Activated T-helper 1 cell treated with anti-CD3 and anti-CD28 coated beads, Interleukin-2, amount 50 U/mL, for 16 hours (primary cell): ENCODE measurements around the gene HRH3.

Source experiments
- DNase-seq, 2 donors: peaks; one replicate each; pipeline ENCODE4 v3.0.0-alpha.2; 2020; ENCODE audit warnings: low read depth in 1 of 2, low spot score in 1 of 2

HRH3 gene

DNA sequence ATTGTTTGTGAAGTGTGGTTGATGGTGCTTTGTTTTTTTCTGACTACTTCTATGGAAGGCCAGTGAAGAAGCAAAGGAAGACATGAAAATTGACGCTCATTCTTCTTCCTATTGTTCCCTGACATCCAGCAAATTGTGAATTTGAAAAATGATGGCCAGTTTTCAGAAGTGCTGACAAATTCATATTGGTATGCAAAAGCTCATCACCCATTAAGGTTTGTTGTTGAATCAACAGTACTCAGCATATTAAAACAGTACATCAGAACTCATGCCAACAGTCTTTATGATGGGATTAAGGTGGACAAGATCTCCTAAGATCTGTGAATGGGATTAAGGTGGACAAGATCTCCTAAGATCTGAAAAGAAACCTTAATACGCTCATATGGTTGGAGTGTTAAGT lies 38.3 kb downstream of the HRH3 start:
- DNase-seq = no peak

DNA sequence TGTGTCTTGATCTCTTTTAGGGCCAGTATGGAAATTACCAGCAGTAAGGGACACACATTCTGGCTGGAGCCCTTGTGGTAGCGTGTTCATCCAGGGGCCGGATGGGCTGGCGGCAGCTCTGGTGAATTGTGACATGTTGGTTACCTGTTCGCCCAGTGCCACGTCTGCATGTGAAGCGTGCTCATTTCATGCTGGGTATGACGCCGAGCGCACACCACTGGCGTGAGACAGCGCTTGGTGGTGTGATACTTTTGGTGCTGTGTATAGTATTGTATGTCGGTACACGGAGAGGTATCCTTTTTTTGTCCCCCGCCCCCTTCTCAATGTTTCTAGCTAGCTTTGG lies 40.9 kb downstream of the HRH3 start:
- no peak for DNase-seq

DNA sequence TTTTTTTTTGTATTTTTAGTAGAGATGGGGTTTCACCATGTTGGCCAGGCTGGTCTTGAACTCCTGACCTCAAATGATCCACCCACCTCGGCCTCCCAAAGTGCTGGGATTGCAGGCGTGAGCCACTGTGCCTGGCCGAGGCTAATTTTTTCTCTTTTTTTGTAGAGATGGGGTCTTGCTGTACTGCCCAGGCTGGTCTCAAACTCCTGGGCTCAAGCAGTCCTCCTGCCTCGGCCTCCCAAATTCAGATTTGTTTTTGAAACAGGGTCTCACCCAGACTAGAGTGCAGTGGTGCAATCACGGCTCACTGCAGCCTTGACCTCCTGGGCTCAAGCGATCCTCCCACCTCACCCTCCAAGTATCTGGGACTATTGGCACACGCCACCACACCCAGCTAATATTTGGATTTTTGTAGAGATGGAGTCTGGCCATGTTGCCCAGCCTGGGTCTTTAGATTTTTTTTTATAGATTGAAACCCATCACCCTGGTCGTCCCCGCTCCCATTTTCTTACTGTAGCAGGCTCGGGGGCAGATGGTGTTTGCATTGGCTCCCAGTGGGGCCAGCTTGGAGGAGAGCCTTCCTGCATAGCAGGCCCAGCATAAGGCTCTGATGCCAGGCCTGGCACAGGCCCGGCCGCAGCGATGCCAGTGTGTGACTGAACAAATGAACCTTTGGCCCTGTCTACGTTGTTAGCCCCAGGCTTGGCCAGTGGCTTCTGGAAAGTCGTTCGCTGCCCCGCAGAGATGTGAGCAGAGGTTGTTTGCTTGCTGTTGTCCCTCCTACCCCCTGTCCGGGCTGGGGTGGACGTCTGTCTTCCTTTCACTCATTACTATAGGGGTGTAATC lies 41.5 kb downstream of the HRH3 start:
- no peak for DNase-seq

DNA sequence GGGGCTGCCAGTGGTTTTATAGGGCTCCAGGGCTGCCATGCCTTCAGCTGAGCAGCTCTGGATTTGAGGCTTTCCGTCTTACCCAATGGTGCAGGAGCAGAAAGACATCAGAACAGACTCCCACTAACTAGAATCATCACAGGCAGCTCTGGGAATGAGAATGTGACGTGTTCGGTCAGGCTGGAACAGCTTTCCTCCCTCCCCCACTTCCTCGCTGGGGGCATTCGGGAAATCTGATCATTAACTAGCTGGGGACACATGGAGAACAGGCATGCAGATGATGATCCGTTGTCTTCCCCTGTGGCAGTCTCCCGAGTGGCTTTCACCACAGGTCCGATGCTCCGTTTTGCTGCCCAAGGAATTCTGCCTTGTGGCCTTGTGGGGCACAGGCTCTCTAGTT lies 42.8 kb downstream of the HRH3 start:
- no peak for DNase-seq

DNA sequence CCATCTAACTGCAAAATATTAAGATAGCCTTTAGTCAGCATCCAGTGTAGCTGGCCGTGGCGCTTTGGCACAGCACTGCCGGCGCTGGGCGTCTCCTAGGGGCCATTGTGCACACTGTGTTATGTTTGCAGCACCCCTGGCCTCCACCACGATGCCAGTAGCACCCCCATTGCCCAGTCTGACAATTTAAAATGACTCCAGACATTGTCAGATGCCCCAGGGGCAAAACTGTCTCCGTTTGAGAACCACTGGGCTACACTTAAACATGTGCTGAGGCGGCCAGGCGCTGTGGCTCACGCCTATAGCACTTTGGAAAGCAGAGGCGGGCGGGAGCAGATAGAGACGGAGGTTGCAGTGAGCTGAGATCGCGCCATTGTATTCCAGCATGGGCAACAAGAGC lies 43.2 kb downstream of the HRH3 start:
- no peak for DNase-seq

DNA sequence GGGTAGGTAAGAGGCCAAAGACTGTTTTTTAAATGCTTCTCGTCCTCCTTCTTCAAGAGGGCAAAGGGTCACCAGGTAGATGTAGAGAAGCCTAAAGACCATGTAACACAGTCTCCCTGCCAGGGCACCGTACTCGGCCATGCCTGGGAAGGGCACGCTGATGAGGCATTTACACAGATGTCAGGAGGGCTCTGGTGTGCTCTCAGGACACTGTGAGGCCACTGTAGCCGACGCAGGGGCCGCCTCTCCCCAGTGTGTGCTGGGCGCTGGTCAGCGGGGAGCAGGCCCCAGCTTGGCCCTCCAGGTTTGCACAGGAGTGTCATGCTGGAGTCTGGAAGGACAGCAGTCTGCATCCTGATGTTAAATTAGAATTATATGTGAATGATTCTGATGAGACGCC lies 44.4 kb downstream of the HRH3 start:
- no peak for DNase-seq

DNA sequence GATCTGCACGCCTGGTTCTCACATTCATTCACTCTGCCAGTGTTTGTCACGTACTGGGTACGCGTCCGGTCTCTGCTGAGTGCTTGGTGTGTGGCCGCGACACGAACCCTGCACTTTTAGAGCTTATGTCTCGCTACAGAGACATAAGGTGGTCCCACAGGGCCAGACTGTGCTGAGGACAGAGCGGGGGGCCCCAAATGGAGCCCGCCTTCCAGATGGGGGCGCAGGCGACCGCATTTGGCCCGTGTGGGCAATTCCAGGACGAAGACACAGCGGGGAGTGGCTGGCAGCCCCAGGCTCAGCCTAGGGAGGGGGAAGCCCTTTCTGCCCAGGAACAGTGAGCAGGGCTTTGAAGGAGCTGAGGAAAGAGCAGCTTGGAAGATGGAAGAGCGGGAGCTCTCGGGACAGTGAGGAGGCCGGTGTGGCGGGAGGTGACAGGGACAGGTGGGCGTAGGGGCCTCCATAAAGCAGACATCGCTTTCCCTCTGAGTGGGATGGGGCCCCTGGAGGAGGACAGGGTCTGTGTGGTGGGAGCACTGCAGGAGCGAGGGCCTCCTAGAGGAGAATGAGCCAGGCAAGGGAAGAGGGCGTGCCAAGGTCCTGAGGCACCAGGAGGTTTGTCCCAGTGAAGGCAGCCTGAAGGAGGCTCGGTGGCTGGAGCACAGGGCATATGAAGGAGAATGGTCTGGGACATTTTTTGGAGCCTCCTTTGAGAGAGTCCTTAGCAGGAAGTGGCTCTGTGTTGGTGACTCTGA lies 45.0 kb downstream of the HRH3 start:
- no peak for DNase-seq

DNA sequence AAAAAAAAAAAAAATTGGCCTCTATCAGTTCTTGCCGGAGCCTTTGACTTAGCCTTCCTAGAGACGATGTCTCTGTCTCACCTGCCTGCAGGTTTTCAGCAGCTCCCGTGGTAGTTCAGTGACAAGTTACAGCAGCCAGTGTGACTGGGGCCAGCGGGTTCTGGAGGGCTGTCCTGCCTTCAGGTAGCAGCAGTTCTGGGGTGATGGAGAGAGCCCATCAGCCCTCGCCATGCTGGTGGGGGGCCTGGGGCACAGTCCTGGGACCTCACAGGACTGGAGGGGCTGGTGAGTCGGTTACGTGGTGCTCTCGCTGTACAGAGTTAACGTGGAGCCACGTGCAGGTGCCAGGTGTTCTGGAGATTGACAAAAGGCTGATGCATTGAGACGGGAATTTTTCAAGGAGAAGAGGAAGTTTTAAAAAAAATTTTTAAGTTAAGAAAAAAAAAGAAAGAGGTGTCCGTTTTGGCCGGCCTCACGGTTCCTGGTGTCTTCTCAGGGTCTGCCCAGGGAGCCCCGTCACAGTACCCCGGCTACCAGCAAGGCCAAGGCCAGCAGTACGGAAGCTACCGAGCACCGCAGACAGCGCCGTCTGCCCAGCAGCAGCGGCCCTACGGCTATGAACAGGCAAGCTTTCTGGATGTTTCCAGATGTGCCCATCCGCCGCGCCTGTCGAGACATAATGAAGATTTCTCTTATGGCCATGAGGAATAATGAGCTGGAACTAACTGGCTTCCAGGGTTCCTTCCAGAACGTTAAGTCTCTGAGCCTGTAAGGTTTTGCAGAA lies 45.9 kb downstream of the HRH3 start:
- no peak for DNase-seq

DNA sequence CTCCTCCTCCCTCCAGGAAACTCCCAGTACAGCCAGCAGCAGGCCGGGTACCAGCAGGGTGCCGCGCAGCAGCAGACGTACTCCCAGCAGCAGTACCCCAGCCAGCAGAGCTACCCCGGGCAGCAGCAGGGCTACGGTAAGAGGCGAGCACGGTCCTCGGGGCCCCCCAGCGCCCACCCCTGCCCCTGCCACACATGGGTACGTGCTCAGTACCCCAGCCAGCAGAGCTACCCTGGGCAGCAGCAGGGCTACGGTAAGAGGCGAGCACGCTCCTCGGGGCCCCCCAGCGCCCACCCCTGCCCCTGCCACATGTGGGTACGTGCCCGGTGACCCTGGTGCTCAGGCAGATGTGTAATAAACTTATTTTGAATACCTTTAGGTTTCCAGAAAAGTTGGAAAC lies 47.4 kb downstream of the HRH3 start:
- DNase-seq = no peak

DNA sequence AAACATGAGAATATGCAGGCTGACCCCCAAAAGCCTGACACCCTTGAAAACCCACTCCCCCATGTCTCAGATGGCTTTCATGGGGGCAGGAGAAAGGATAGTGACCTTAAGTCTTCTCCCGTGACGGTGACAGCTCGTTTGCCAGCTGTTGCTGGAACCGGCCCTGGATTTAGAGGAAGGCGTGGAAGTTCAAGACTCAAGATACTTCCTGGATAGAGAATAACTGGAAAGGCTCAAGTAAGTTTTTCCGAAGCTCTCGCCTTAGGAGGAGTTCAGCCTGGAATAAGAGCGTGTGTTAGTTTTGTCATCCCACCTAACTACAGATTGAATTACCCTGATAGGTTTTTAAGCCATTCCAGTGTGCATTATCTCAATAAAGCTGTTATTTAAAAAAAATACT lies 48.8 kb downstream of the HRH3 start:
- DNase-seq = no peak

DNA sequence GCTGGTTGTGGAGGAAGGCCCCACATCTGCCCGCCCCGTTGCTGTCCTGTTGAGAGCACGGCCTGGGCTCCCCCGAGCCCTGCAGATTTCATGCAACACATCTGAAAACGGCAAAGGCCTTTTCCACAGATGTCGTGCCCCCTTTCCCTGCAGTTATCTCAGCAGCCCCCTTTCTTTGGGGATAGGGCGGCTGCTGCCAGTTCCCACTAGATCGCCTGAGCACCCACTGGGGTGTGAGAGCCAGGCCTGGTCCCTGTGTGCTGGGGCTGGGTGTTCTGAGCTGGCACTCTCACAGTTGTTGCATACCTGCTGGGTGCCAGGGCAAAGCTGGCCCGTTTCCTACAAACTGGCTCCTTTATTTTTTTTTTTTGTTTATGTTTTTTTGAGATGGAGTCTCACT lies 49.5 kb downstream of the HRH3 start:
- no peak for DNase-seq

DNA sequence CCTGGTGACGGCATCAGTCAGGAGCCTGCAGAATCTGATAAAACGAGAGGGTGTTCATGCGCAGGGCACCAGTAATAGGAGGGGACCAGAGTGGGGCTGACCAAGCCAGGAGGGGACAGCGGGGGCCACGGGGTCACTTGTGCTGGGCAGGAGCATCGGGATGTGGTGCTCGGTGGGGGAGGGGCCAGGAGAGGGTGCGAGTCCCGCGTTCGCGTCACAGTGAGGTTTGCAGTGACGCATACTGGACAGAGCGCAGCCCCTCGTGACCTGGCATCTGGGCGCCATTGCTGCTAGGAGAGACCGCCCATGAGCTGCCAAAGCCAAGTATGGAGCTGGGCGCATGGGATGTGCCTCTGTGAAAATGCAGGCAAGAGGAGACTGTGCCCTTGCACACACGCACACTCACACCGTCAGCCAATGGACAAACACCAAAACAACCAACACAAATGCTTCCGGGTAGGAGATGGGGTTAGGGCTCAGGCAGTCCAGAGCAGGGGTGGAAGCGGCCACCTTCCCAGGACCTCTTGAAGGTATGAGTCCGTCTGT lies 51.1 kb downstream of the HRH3 start:
- DNase-seq = no peak

DNA sequence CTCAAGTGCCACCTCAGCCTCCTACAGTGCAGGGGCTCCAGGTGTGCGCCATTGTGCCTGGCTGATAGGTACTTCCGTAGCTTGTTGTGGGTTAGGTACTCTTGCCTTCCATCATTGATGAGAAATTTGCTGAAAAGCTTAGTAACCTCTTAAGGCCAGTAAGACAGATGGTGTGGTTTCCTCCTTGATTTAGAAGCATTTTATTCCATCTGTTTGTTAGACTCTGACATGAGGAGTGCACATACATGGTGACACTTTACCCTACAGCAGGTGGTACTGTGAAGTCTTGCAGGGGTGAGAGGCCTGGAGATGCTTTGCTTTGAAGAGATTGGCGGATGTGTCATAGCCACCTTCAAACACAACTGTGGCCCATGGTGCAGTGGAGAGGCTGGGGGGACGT lies 52.0 kb downstream of the HRH3 start:
- no peak for DNase-seq

DNA sequence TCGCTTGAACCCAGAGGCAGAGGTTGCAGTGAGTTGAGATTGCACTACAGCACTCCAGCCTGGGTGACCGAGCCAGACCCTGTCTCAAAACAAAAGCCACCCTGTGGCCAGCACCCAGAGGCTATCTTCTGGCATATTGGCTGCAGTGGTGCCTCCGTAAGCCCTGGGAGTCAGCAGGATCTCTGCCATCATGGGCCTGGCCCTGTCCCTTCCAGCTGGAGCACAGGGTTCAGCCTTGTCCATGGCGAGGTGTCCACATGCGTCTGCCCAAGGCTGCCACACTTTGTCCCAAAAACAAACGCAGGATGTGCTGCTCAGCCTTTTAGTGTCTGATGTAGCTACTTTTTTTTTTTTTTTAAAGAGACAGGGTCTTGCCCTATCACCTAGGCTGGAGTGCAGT lies 52.6 kb downstream of the HRH3 start:
- no peak for DNase-seq

DNA sequence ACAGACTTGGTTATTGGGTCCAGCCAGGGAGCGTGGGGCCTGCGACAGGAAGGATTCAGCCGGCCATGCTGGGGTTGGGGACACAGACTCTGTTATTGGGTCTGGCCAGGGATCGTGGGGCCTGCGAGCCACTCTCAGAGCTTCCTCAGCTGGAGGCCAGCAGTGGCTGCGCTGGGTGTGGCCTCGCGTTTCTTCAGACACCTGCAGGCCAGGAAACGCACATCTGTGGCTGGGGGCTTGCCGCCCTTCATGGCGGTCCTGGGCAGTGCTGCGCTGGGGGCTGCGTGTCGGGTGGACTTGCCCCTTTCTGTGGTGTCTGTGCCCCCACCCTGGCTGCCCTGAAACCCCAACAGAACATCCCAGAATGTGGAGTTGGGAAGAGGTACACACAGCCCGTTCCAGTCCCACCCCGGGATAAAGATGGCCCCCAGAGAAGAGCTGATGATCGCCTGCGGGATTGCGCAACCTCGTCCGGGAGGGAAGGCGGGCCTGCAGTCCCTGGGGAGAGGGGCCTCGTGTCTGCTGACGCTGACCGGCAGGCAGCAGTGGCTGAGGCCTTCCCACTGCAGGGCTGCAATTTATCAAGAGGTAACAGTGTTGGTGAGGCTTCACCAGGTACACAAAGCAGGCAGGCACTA lies 54.2 kb downstream of the HRH3 start:
- DNase-seq = no peak
